Astrocyte (in vitro differentiated cells and primary cell): Measurements from ENCODE around the gene SUGCT.

ENCODE experiments used
- CTCF ChIP-seq: IDR thresholded peaks from 2 replicates; pipeline ENCODE4 v1.5.1; 2011; ENCODE audit warnings: low read depth, mild to moderate bottlenecking, inconsistent platforms, low read length, moderate library complexity; ENCODE audit not compliant: insufficient read depth
- EZH2 ChIP-seq: IDR thresholded peaks from 2 replicates; pipeline ENCODE4 v1.6.1; 2012; ENCODE audit warnings: mild to moderate bottlenecking, low read length, inconsistent platforms; ENCODE audit not compliant: insufficient read depth

- TF ChIP-seq CTCF (no peak), EZH2 (no peak)
Observed at GRCh38 chr7:40316176-40316575, 181.4 kb downstream of the SUGCT start.
